GM18870 (cell line): ENCODE results near the gene SLC25A13.

Experiments used
- ATAC-seq: cut with Tn5 transposase; IDR thresholded peaks from one replicate; pipeline ENCODE4 v1.9.1; 2021; ENCODE audit warnings: moderate library complexity; ENCODE audit not compliant: unreplicated experiment

The SLC25A13 gene

GRCh38 chr7:96211954-96212353 is 109.9 kb downstream of the SLC25A13 start:
- no peak for ATAC-seq

- no peak for ATAC-seq
Measured at GRCh38 chr7:96205665-96206064, 116.2 kb downstream of the SLC25A13 start.

GRCh38 chr7:96204601-96205000 is 117.3 kb downstream of the SLC25A13 start:
- no peak for ATAC-seq

- ATAC-seq = no peak
Measured at GRCh38 chr7:96203786-96204185, 118.1 kb downstream of the SLC25A13 start.

- no peak for ATAC-seq
Measured at GRCh38 chr7:96202102-96202501, 119.8 kb downstream of the SLC25A13 start.

GRCh38 chr7:96200740-96201139 is 121.2 kb downstream of the SLC25A13 start:
- no peak for ATAC-seq

GRCh38 chr7:96199421-96199820 is 122.5 kb downstream of the SLC25A13 start:
- ATAC-seq = no peak

GRCh38 chr7:96198047-96198636 is 123.8 kb downstream of the SLC25A13 start:
- ATAC-seq = no peak

GRCh38 chr7:96196676-96197075 is 125.2 kb downstream of the SLC25A13 start:
- no peak for ATAC-seq

- ATAC-seq = no peak
Measured at GRCh38 chr7:96189129-96189820, 132.6 kb downstream of the SLC25A13 start.

GRCh38 chr7:96188591-96188991 is 133.3 kb downstream of the SLC25A13 start:
- ATAC-seq = no peak

- ATAC-seq = no peak
Measured at GRCh38 chr7:96188174-96188581, 133.7 kb downstream of the SLC25A13 start.

GRCh38 chr7:96187735-96188134 is 134.2 kb downstream of the SLC25A13 start:
- no peak for ATAC-seq

GRCh38 chr7:96184783-96185182 is 137.1 kb downstream of the SLC25A13 start:
- no peak for ATAC-seq

GRCh38 chr7:96183163-96183670 is 138.7 kb downstream of the SLC25A13 start:
- no peak for ATAC-seq

- no peak for ATAC-seq
Measured at GRCh38 chr7:96182424-96183158, 139.3 kb downstream of the SLC25A13 start.

GRCh38 chr7:96181174-96181573 is 140.7 kb downstream of the SLC25A13 start:
- ATAC-seq = no peak

- no peak for ATAC-seq
Measured at GRCh38 chr7:96179837-96180236, 142.1 kb downstream of the SLC25A13 start.

- ATAC-seq = no peak
Measured at GRCh38 chr7:96179341-96179740, 142.6 kb downstream of the SLC25A13 start.

GRCh38 chr7:96178581-96178980 is 143.3 kb downstream of the SLC25A13 start:
- no peak for ATAC-seq

- ATAC-seq = no peak
Measured at GRCh38 chr7:96177353-96177752, 144.5 kb downstream of the SLC25A13 start.

- ATAC-seq = no peak
Measured at GRCh38 chr7:96174812-96175211, 147.1 kb downstream of the SLC25A13 start.
